GM12878 (cell line): Measurements from ENCODE around the gene ARID1A. TPM values are rescaled to one million over a fixed set of nuclear protein-coding genes. Genes with fewer than 3 reads are reported as not detected.

ENCODE experiments used
- ATAC-seq: fragments of 200-7000 bp; cut with Tn5 transposase; 3 replicates; pipeline ENCODE4 v1.9.1; 2020; ENCODE audit warnings: mild to moderate bottlenecking, moderate library complexity
- BruUV-seq: library from RNA; stranded (reverse); fragments of 400-500 nt; replicated peaks from 2 replicates; lab custom pipeline; 2021; lab: Mats Ljungman, UMichigan
- CTCF ChIA-PET: fragments of 300-600 bp; sonication (Branson Sonifier 250); formaldehyde crosslinking; extraction: SDS; loops from one replicate; lab custom pipeline; 2021; ENCODE audit warnings: inconsistent platforms; lab: Yijun Ruan, JAX
- POLR2A ChIA-PET: fragments of 350-600 bp; formaldehyde crosslinking; extraction: SDS; loops from one replicate; lab custom pipeline; 2021; ENCODE audit warnings: inconsistent platforms; lab: Charles Lee
- RAD21 ChIA-PET: fragments of 300-600 bp; sonication (Branson Sonifier 250); formaldehyde crosslinking; loops from one replicate; lab custom pipeline; 2023; ENCODE audit warnings: antibody characterized with exemption; ENCODE audit not compliant: unreplicated experiment; lab: Charles Lee
- SMC1A ChIA-PET: fragments of 300-600 bp; sonication (Branson Sonifier 250); formaldehyde crosslinking; loops from one replicate; lab custom pipeline; 2023; ENCODE audit not compliant: unreplicated experiment, uncharacterized antibody; lab: Charles Lee
- DNase-seq: peaks from one replicate; pipeline ENCODE4 v3.0.0-alpha.2; 2011; ENCODE audit warnings: low read depth, low spot score
- FAIRE-seq: peaks from 3 replicates; lab custom pipeline; 2011; peaks lifted over from hg19 to GRCh38; lab: Jason Lieb, UNC
- H2AFZ ChIP-seq: 2 replicates; pipeline ENCODE4 v1.6.0; 2011; ENCODE audit warnings: low read depth, low read length, control low read depth; ENCODE audit not compliant: control insufficient read depth
- H3K27ac ChIP-seq: 2 replicates; pipeline ENCODE4 v1.5.1; 2011; ENCODE audit warnings: control low read depth; ENCODE audit not compliant: control insufficient read depth, insufficient read depth
- H3K27me3 ChIP-seq, 2 experiments: replicated peaks in 1 of 2; 2 replicates each; pipeline versions ENCODE4 v1.6.0 to v1.6.1; 2011; ENCODE audit warnings: low read length in 1 of 2; ENCODE audit not compliant: control insufficient read depth in 2 of 2, insufficient read depth in 2 of 2
- H3K36me3 ChIP-seq, 2 experiments: 2 replicates each; pipeline ENCODE4 v1.5.1; 2011; ENCODE audit warnings: low read length in 1 of 2; ENCODE audit not compliant: control insufficient read depth in 2 of 2, insufficient read depth in 2 of 2
- H3K4me1 ChIP-seq: 2 replicates; pipeline ENCODE4 v1.6.1; 2011; ENCODE audit warnings: mild to moderate bottlenecking, low read length, moderate library complexity, mixed read lengths; ENCODE audit not compliant: control insufficient read depth, insufficient read depth
- H3K4me2 ChIP-seq: 2 replicates; pipeline ENCODE4 v1.6.0; 2011; ENCODE audit warnings: control low read depth; ENCODE audit not compliant: control insufficient read depth, insufficient read depth
- H3K4me3 ChIP-seq: fragments of 200-600 bp; sonication (generic); 2 replicates; pipeline ENCODE4 v1.5.1; 2016
- H3K79me2 ChIP-seq: 2 replicates; pipeline ENCODE4 v1.6.0; 2011; ENCODE audit warnings: low read length; ENCODE audit not compliant: control insufficient read depth, insufficient read depth
- H3K9ac ChIP-seq: 2 replicates; pipeline ENCODE4 v1.8.0; 2011; ENCODE audit warnings: low read length, control low read depth, mixed read lengths; ENCODE audit not compliant: control insufficient read depth, insufficient read depth
- H3K9me3 ChIP-seq: replicated peaks from 3 replicates; pipeline ENCODE4 v1.5.1; 2011; ENCODE audit warnings: mild to moderate bottlenecking, low read length; ENCODE audit not compliant: control insufficient read depth, insufficient read depth
- H4K20me1 ChIP-seq: 2 replicates; pipeline ENCODE4 v1.6.0; 2011; ENCODE audit not compliant: control insufficient read depth, insufficient read depth
- BHLHE40 ChIP-seq, 2 experiments: fragments of 450-650 bp in 1 of 2; IDR thresholded peaks; 2 replicates each; pipeline ENCODE4 v1.6.1; 2011 to 2017; ENCODE audit warnings: low read depth in 2 of 2, borderline replicate concordance in 1 of 2, improper control_type of control experiment in 1 of 2, low read length in 1 of 2, mild to moderate bottlenecking in 1 of 2
- EZH2 ChIP-seq: IDR thresholded peaks from 2 replicates; pipeline ENCODE4 v1.6.1; 2012; ENCODE audit warnings: low read depth, mild to moderate bottlenecking, control low read depth, inconsistent platforms, low read length, borderline replicate concordance; ENCODE audit not compliant: control insufficient read depth
- HSF1 ChIP-seq: fragments of 150-350 bp; IDR thresholded peaks from 2 replicates; pipeline ENCODE4 v1.6.1; 2014; ENCODE audit warnings: mild to moderate bottlenecking, low read depth, low read length
- IKZF1 ChIP-seq: fragments of 450-650 bp; conservative IDR thresholded peaks from 2 replicates; pipeline ENCODE4 v1.6.1; 2017; ENCODE audit warnings: antibody characterized with exemption, mild to moderate bottlenecking
- IKZF2 ChIP-seq, 2 experiments: fragments of 450-650 bp; IDR thresholded peaks; 2 replicates each; pipeline ENCODE4 v1.6.1; 2017; ENCODE audit warnings: mild to moderate bottlenecking in 2 of 2, moderate library complexity in 2 of 2
- IRF4 ChIP-seq: IDR thresholded peaks from 2 replicates; pipeline ENCODE4 v1.6.1; 2011; ENCODE audit warnings: low read depth, low read length
- MXI1 ChIP-seq: fragments of 150-350 bp; IDR thresholded peaks from 2 replicates; pipeline ENCODE4 v1.6.1; 2011; ENCODE audit warnings: low read depth, mild to moderate bottlenecking, inconsistent platforms, low read length, improper control_type of control experiment
- MYC ChIP-seq: IDR thresholded peaks from 2 replicates; pipeline ENCODE4 v1.6.1; 2011; ENCODE audit warnings: mild to moderate bottlenecking, low read length, moderate library complexity, inconsistent platforms; ENCODE audit not compliant: insufficient read depth, insufficient replicate concordance, insufficient read length, severe bottlenecking
- RAD51 ChIP-seq: fragments of 450-650 bp; IDR thresholded peaks from 2 replicates; pipeline ENCODE4 v1.6.1; 2016; ENCODE audit warnings: moderate library complexity, mild to moderate bottlenecking, inconsistent platforms
- RUNX3 ChIP-seq: IDR thresholded peaks from 2 replicates; pipeline ENCODE4 v1.6.1; 2012; ENCODE audit warnings: low read length, inconsistent platforms
- SIN3A ChIP-seq: IDR thresholded peaks from 2 replicates; pipeline ENCODE4 v1.6.1; 2012; ENCODE audit warnings: low read depth, low read length, improper control_type of control experiment
- TCF3 ChIP-seq: IDR thresholded peaks from 2 replicates; pipeline ENCODE4 v1.6.1; 2012; ENCODE audit warnings: low read depth, mild to moderate bottlenecking, low read length, borderline replicate concordance; ENCODE audit not compliant: insufficient read depth
- WGBS: methylation state at CpG from one replicate; pipeline ENCODE4 v1.1.6; 2016; ENCODE audit warnings: low lambda C conversion rate; ENCODE audit not compliant: insufficient replicate concordance, insufficient coverage; ENCODE audit errors: missing lambda C conversion rate; 5-methylcytosine and 5-hydroxymethylcytosine counted together
- in situ Hi-C: fragments of 300-500 bp; cut with MboI; formaldehyde crosslinking; loops from 9 replicates; pipeline ENCODE4 v1.14.3; 2018; ENCODE audit warnings: mixed read lengths
- intact Hi-C: fragments of 100-400 bp; cut with micrococcal nuclease; formaldehyde crosslinking; loops from one replicate; pipeline ENCODE4 v1.14.2; 2022; ENCODE audit not compliant: unreplicated experiment
- polyA plus RNA-seq, 11 experiments: library from polyadenylated mRNA; depleted of rRNA in 4 of 11; unstranded in 6 of 11; stranded (reverse) in 5 of 11; fragments of >200 nt; fragmentation: Nextera tagmentation in 4 of 11; fragmentation: Illumina TruSeq in 1 of 11; extraction: Ambion mirVana in 4 of 11; extraction: Trizol in 1 of 11; gene quantifications; 1 replicate in 1 of 11; 2 replicates in 10 of 11; pipeline versions ENCODE4 v1.2.1 to v1.2.3, GENCODE V29; 2011 to 2016; ENCODE audit warnings: inconsistent platforms in 2 of 11, missing spikeins in 2 of 11, low read depth in 1 of 11
- total RNA-seq, 4 experiments: library from RNA; depleted of rRNA in 3 of 4; stranded (reverse); fragments of >200 nt in 3 of 4; fragmentation: Illumina TruSeq in 1 of 4; extraction: Trizol in 1 of 4; gene quantifications; 2 replicates each; pipeline versions ENCODE4 v1.2.1 to v1.2.3, GENCODE V29; 2013 to 2021
- TF ChIP-seq, protein P1 (sequence below): IDR thresholded peaks from 2 replicates; pipeline ENCODE4 v1.6.1; 2012; ENCODE audit warnings: low read depth, low read length, improper control_type of control experiment
- TF ChIP-seq, protein P2 (sequence below): IDR thresholded peaks from 2 replicates; pipeline ENCODE4 v1.6.1; 2012; ENCODE audit warnings: low read depth, low read length, improper control_type of control experiment

The ARID1A gene
- total and polyA plus RNA-seq, 10 of the 15 experiments (the other 5 are each of a cell fraction or from before 2014, with no cell fraction given) = 10.0 to 98.0 (median 23.5) TPM

- TF ChIP-seq, protein P1, sequence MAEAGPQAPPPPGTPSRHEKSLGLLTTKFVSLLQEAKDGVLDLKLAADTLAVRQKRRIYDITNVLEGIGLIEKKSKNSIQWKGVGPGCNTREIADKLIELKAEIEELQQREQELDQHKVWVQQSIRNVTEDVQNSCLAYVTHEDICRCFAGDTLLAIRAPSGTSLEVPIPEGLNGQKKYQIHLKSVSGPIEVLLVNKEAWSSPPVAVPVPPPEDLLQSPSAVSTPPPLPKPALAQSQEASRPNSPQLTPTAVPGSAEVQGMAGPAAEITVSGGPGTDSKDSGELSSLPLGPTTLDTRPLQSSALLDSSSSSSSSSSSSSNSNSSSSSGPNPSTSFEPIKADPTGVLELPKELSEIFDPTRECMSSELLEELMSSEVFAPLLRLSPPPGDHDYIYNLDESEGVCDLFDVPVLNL = no peak
- TF ChIP-seq, protein P2, sequence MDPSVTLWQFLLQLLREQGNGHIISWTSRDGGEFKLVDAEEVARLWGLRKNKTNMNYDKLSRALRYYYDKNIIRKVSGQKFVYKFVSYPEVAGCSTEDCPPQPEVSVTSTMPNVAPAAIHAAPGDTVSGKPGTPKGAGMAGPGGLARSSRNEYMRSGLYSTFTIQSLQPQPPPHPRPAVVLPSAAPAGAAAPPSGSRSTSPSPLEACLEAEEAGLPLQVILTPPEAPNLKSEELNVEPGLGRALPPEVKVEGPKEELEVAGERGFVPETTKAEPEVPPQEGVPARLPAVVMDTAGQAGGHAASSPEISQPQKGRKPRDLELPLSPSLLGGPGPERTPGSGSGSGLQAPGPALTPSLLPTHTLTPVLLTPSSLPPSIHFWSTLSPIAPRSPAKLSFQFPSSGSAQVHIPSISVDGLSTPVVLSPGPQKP = no peak
- TF ChIP-seq, all 136 proteins: peak for 0
Observed at GRCh38 chr1:26711777-26712176, 16.0 kb downstream of the ARID1A start (continued).

DNA sequence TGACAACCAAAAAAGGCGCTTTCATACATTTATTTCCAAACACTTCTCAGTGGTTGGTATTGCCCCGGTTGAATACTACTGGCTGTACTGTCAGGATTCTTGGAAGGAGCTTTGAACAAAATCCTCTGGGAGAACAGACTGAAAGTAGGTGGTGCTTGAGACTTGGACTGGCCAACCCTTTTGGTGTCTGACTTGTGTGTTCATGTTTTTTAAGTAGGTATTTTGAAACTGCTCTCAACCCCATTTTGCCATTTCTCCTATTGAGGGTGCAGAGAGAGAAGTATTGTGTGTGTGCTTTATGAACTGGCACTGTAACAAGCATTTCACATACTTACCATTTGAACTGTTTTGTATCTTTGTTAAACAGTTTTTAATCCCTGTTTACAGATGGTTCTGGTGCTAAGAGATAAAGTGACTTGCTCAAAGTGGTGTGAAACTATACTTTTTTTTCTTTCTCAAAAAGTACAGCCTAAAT, 21.2 kb downstream of the ARID1A start:
- no peak for DNase-seq
- ChIA-PET CTCF (interaction anchor here (1.0 to 2.3 kb wide), 5 partner anchors 8 to 115 kb away, joined by 4 to 5 read pairs (median 4); no protein-coding TSS in a partner anchor), POLR2A (interaction anchor here (1.0 to 2.5 kb wide), 5 partner anchors 9 to 40 kb away, joined by 3 to 7 read pairs (median 4); no protein-coding TSS in a partner anchor), RAD21 (no interaction called here), SMC1A (interaction anchor here (0.7 to 1.8 kb wide), 5 partner anchors 11 to 14 kb away, joined by 3 to 6 read pairs (median 4); no protein-coding TSS in a partner anchor)
- H3K27ac ChIP-seq = peak overlapping the region; percentile 33
- peaks cover 93% of the 10 kb centered on the region for H3K79me2 ChIP-seq
- H4K20me1 ChIP-seq = peaks cover 6% of the 10 kb centered on the region; the same call in 1 of the 2 replicates
- FAIRE-seq = no peak
- H2AFZ ChIP-seq = no peak overlapping the region
- H3K27me3 ChIP-seq = no peaks in the 10 kb centered on the region
- WGBS = 55% methylated on average over 2 of the region's 2 CpGs
- no peak for ATAC-seq
- no TSS peak for BruUV-seq
- no peak overlapping the region for H3K4me2 ChIP-seq
- intact Hi-C loops = no loop called here
- H3K36me3 ChIP-seq = peaks cover 1 to 18% of the 10 kb centered on the region in 2 experiments
- H3K4me3 ChIP-seq = no peak overlapping the region
- no peak overlapping the region for H3K9ac ChIP-seq
- H3K9me3 ChIP-seq = no peaks in the 10 kb centered on the region
- H3K4me1 ChIP-seq = peaks cover 19% of the 10 kb centered on the region
- in situ Hi-C loops = no loop called here
- TF ChIP-seq IKZF2 (IDR thresholded peaks at IDR 0.05) = no peak
- TF ChIP-seq, protein P2 = no peak
- TF ChIP-seq IKZF1 = no peak
- TF ChIP-seq SIN3A = no peak
- no peak for TF ChIP-seq RAD51
- no peak for TF ChIP-seq HSF1
- TF ChIP-seq RUNX3 = no peak
- TF ChIP-seq TCF3 = no peak
- no peak for TF ChIP-seq MXI1
- TF ChIP-seq BHLHE40 (IDR thresholded peaks at IDR 0.05; ENCODE audit: borderline replicate concordance in 1 of 2, low read depth in 2 of 2, low read length in 1 of 2) = no peak
- no peak for TF ChIP-seq MYC
- no peak for TF ChIP-seq EZH2
- no peak for TF ChIP-seq IRF4
